Smooth muscle cell (in vitro differentiated cells): Measurements from ENCODE around the gene ANKRD40. TPM values are rescaled to one million over a fixed set of nuclear protein-coding genes. Genes with fewer than 3 reads are reported as not detected.

Experiments used
- DNase-seq: peaks from one replicate; lab custom pipeline; 2025; ENCODE audit not compliant: unreplicated experiment; lab: John Stamatoyannopoulos, UW
- H2AFZ ChIP-seq: fragments of 200-600 bp; sonication (generic); 2 replicates; pipeline ENCODE4 v1.6.0; 2016; ENCODE audit warnings: antibody characterized with exemption, low read depth, mild to moderate bottlenecking
- H3F3A ChIP-seq: fragments of 200-600 bp; sonication (generic); 2 replicates; pipeline ENCODE4 v1.6.0; 2017; ENCODE audit warnings: antibody characterized with exemption, low read depth
- H3K27ac ChIP-seq: fragments of 200-600 bp; sonication (generic); 2 replicates; pipeline ENCODE4 v1.5.1; 2016; ENCODE audit warnings: low read depth, mild to moderate bottlenecking
- H3K27me3 ChIP-seq: fragments of 200-600 bp; sonication (generic); 2 replicates; pipeline ENCODE4 v1.6.1; 2016; ENCODE audit warnings: low read depth, mild to moderate bottlenecking
- H3K36me3 ChIP-seq: fragments of 200-600 bp; sonication (generic); 2 replicates; pipeline ENCODE4 v1.5.1; 2016; ENCODE audit warnings: low read depth
- H3K4me1 ChIP-seq: fragments of 200-600 bp; sonication (generic); 2 replicates; pipeline ENCODE4 v1.5.1; 2016; ENCODE audit warnings: low read depth
- H3K4me2 ChIP-seq: fragments of 200-600 bp; sonication (generic); 2 replicates; pipeline ENCODE4 v1.6.0; 2016; ENCODE audit warnings: mild to moderate bottlenecking
- H3K4me3 ChIP-seq: fragments of 200-600 bp; sonication (generic); 2 replicates; pipeline ENCODE4 v1.5.1; 2016; ENCODE audit warnings: mild to moderate bottlenecking
- H3K79me2 ChIP-seq: fragments of 200-600 bp; sonication (generic); 2 replicates; pipeline ENCODE4 v1.6.0; 2016; ENCODE audit warnings: low read depth, mild to moderate bottlenecking
- H3K9ac ChIP-seq: fragments of 200-600 bp; sonication (generic); 2 replicates; pipeline ENCODE4 v1.6.0; 2016; ENCODE audit warnings: low read depth
- H3K9me3 ChIP-seq: fragments of 200-600 bp; sonication (generic); replicated peaks from 2 replicates; pipeline ENCODE4 v1.5.1; 2016; ENCODE audit warnings: low read depth
- H4K20me1 ChIP-seq: fragments of 200-600 bp; sonication (generic); 2 replicates; pipeline ENCODE4 v1.6.0; 2016; ENCODE audit warnings: low read depth
- CTCF ChIP-seq: fragments of 200-600 bp; sonication (generic); IDR thresholded peaks from 2 replicates; pipeline ENCODE4 v1.5.1; 2017; ENCODE audit warnings: borderline replicate concordance, mild to moderate bottlenecking, antibody characterized with exemption; ENCODE audit not compliant: insufficient read depth, poor library complexity, severe bottlenecking
- WGBS: methylation state at CpG from one replicate; pipeline ENCODE4 v1.1.7; 2016; ENCODE audit warnings: low lambda C conversion rate; 5-methylcytosine and 5-hydroxymethylcytosine counted together
- polyA plus RNA-seq: library from polyadenylated mRNA; unstranded; fragments of >200 nt; fragmentation: Nextera tagmentation; extraction: Ambion mirVana; gene quantifications from 2 replicates; pipeline ENCODE4 v1.2.1, GENCODE V29; 2016
- total RNA-seq: library from RNA; depleted of rRNA; stranded (reverse); fragments of >200 nt; gene quantifications from 2 replicates; pipeline ENCODE4 v1.2.3, GENCODE V29; 2014

Gene ANKRD40
- total and polyA plus RNA-seq, 2 experiments from 2014 or later, result 10.1 to 17.6 TPM

GRCh38 chr17:50688245-50688644, 19.5 kb downstream of the ANKRD40 start:
- H3K36me3 ChIP-seq, result no peaks in the 10 kb centered on the region
- H3K79me2 ChIP-seq, result no peaks in the 10 kb centered on the region
- no peaks in the 10 kb centered on the region for H4K20me1 ChIP-seq
- H2AFZ ChIP-seq, result no peak overlapping the region
- H3K9me3 ChIP-seq, result no peaks in the 10 kb centered on the region
- H3K27ac ChIP-seq, result no peak overlapping the region
- H3K4me1 ChIP-seq, result peaks cover 43% of the 10 kb centered on the region
- no peak overlapping the region for H3K4me2 ChIP-seq
- no peak for DNase-seq
- no peaks in the 10 kb centered on the region for H3K27me3 ChIP-seq
- TF ChIP-seq CTCF, result no peak
- H3K4me3 ChIP-seq, result no peak overlapping the region
- H3K9ac ChIP-seq, result no peak overlapping the region
- H3F3A ChIP-seq, result peaks cover 6% of the 10 kb centered on the region
- 95% methylated on average over 3 of the region's 3 CpGs for WGBS

- Histone ChIP-seq H3K9ac (no peak overlapping the region), H3K36me3 (no peaks in the 10 kb centered on the region), H3F3A (peaks cover 6% of the 10 kb centered on the region), H3K27me3 (no peaks in the 10 kb centered on the region), H2AFZ (no peak overlapping the region), H4K20me1 (no peaks in the 10 kb centered on the region), H3K4me1 (peaks cover 43% of the 10 kb centered on the region), H3K4me2 (no peak overlapping the region), H3K27ac (no peak overlapping the region), H3K9me3 (no peaks in the 10 kb centered on the region), H3K79me2 (no peaks in the 10 kb centered on the region), H3K4me3 (no peak overlapping the region)
- no peak for TF ChIP-seq CTCF
- no peak for DNase-seq
- 71% methylated on average over 12 of the region's 16 CpGs for WGBS
Observed at GRCh38 chr17:50687200-50688066, 20.3 kb downstream of the ANKRD40 start.

- H3K4me1 ChIP-seq, result peaks cover 36% of the 10 kb centered on the region
- 26% methylated on average over 14 of the region's 14 CpGs for WGBS
- H3K27me3 ChIP-seq, result no peaks in the 10 kb centered on the region
- no peaks in the 10 kb centered on the region for H3K9me3 ChIP-seq
- no peak for DNase-seq
- H3K4me2 ChIP-seq, result peak overlapping the region; percentile 49
- H3K4me3 ChIP-seq, result no peak overlapping the region
- no peaks in the 10 kb centered on the region for H3K36me3 ChIP-seq
- no peak overlapping the region for H3K27ac ChIP-seq
- peaks cover 6% of the 10 kb centered on the region for H3F3A ChIP-seq
- H3K9ac ChIP-seq, result no peak overlapping the region
- no peak overlapping the region for H2AFZ ChIP-seq
- no peaks in the 10 kb centered on the region for H4K20me1 ChIP-seq
- H3K79me2 ChIP-seq, result no peaks in the 10 kb centered on the region
- no peak for TF ChIP-seq CTCF
Observed at GRCh38 chr17:50686494-50687199, 21.1 kb downstream of the ANKRD40 start.
